ENCODE measurements around the gene MRPL23. TPM values are rescaled to one million over a fixed set of nuclear protein-coding genes. Genes with fewer than 3 reads are reported as not detected.

Gene MRPL23
- total RNA-seq, 6 experiments from 2014 or later: 83.8 to 116 (median 110) TPM

DNA sequence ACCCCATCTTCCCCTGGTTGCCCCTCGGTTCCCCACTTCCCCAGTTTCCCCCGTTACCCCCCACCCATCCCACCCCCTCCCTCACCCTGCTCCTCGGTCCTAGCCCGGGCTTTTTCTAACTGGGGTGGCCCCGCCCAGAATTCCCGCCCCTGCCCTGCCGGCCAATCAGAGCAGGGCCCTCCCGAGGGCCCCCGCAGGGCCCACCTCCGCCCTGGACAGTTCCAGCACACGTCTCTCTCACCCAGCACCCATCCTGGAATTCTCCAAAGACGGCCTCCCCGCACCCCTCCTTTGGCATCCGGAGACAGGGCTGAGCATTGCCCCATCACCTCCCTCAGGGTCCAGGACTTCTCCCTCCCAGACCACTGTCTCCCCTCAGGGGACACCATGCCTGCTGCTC lies 50.6 kb downstream of the MRPL23 start, which contains the start of gene H19:
Gene H19, minus strand, starts transcription at position 88 of the 400 bp plus-strand sequence.
- H3K9me3 Mint-ChIP-seq: no peaks in the 10 kb centered on the region
- H3K4me1 Mint-ChIP-seq (ENCODE audit: low read depth): no peaks in the 10 kb centered on the region
- H3K27me3 Mint-ChIP-seq (ENCODE audit: insufficient read depth): no peaks in the 10 kb centered on the region
- TF ChIP-seq, protein P1, sequence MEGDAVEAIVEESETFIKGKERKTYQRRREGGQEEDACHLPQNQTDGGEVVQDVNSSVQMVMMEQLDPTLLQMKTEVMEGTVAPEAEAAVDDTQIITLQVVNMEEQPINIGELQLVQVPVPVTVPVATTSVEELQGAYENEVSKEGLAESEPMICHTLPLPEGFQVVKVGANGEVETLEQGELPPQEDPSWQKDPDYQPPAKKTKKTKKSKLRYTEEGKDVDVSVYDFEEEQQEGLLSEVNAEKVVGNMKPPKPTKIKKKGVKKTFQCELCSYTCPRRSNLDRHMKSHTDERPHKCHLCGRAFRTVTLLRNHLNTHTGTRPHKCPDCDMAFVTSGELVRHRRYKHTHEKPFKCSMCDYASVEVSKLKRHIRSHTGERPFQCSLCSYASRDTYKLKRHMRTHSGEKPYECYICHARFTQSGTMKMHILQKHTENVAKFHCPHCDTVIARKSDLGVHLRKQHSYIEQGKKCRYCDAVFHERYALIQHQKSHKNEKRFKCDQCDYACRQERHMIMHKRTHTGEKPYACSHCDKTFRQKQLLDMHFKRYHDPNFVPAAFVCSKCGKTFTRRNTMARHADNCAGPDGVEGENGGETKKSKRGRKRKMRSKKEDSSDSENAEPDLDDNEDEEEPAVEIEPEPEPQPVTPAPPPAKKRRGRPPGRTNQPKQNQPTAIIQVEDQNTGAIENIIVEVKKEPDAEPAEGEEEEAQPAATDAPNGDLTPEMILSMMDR (IDR thresholded peaks at IDR 0.05): no peak
- no peaks in the 10 kb centered on the region for H3K36me3 Mint-ChIP-seq (ENCODE audit: low read depth)
- no peak for DNase-seq
- H3K4me3 Mint-ChIP-seq: no peak within 1 kb of the TSS
- no peak within 1 kb of the TSS for H3K27ac Mint-ChIP-seq

DNA sequence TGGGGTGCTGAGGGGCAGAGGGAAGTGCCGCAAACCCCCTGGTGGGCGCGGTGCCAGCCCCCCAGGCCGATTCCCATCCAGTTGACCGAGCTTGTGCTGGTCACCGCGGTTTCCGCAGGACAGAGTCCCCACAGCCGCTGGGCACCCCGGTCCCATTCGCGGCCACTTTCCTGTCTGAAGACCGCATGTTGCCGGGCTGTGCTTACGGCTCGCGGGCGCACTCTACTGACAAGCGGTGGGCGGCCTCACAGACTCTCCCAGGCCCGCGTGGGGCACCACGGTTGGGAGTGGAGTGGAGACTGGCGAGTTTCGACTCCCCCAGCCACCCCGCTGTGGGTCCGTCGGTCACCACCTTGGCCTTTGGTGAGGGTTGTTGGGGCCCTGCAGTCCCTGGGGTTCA lies 51.2 kb downstream of the MRPL23 start:
- H3K36me3 Mint-ChIP-seq (ENCODE audit: low read depth): no peaks in the 10 kb centered on the region
- H3K27me3 Mint-ChIP-seq (ENCODE audit: insufficient read depth): no peaks in the 10 kb centered on the region
- H3K4me3 Mint-ChIP-seq: no peak overlapping the region
- TF ChIP-seq, protein P1 (IDR thresholded peaks at IDR 0.05): no peak
- no peaks in the 10 kb centered on the region for H3K9me3 Mint-ChIP-seq
- H3K27ac Mint-ChIP-seq: no peak overlapping the region
- no peak for DNase-seq
- no peaks in the 10 kb centered on the region for H3K4me1 Mint-ChIP-seq (ENCODE audit: low read depth)

GRCh38 chr11:1998861-1999260 lies 51.7 kb downstream of the MRPL23 start:
- no peaks in the 10 kb centered on the region for H3K9me3 Mint-ChIP-seq
- H3K4me1 Mint-ChIP-seq (ENCODE audit: low read depth): no peaks in the 10 kb centered on the region
- no peak for DNase-seq
- TF ChIP-seq, protein P1 (IDR thresholded peaks at IDR 0.05): no peak
- no peaks in the 10 kb centered on the region for H3K27me3 Mint-ChIP-seq (ENCODE audit: insufficient read depth)
- no peaks in the 10 kb centered on the region for H3K36me3 Mint-ChIP-seq (ENCODE audit: low read depth)
- no peak overlapping the region for H3K4me3 Mint-ChIP-seq
- H3K27ac Mint-ChIP-seq: no peak overlapping the region

GRCh38 chr11:2002042-2002776 lies 55.1 kb downstream of the MRPL23 start:
- H3K36me3 Mint-ChIP-seq (ENCODE audit: low read depth): no peaks in the 10 kb centered on the region
- no peak for DNase-seq
- H3K4me3 Mint-ChIP-seq: no peak overlapping the region
- H3K27ac Mint-ChIP-seq: no peak overlapping the region
- H3K4me1 Mint-ChIP-seq (ENCODE audit: low read depth): no peaks in the 10 kb centered on the region
- H3K9me3 Mint-ChIP-seq: no peaks in the 10 kb centered on the region
- H3K27me3 Mint-ChIP-seq (ENCODE audit: insufficient read depth): no peaks in the 10 kb centered on the region
- TF ChIP-seq, protein P1 (IDR thresholded peaks at IDR 0.05): no peak

GRCh38 chr11:2002807-2003206 lies 55.7 kb downstream of the MRPL23 start:
- no peaks in the 10 kb centered on the region for H3K4me1 Mint-ChIP-seq (ENCODE audit: low read depth)
- H3K9me3 Mint-ChIP-seq: no peaks in the 10 kb centered on the region
- no peak for DNase-seq
- H3K27ac Mint-ChIP-seq: no peak overlapping the region
- no peak overlapping the region for H3K4me3 Mint-ChIP-seq
- TF ChIP-seq, protein P1 (IDR thresholded peaks at IDR 0.05): no peak
- H3K27me3 Mint-ChIP-seq (ENCODE audit: insufficient read depth): no peaks in the 10 kb centered on the region
- H3K36me3 Mint-ChIP-seq (ENCODE audit: low read depth): no peaks in the 10 kb centered on the region

All from HFFc6 (cell line).